ENCODE measurements around the gene NOVA2.
A peak's percentile ranks its signal among the peaks of the same experiment; 100 is the strongest.

Gene NOVA2

GRCh38 chr19:46015687-46016425 lies 42.2 kb upstream of the NOVA2 start:
- peak; percentile 52 for ATAC-seq (replicated peaks; ENCODE audit: extremely low read depth, poor library complexity, severe bottlenecking)
- Mint-ChIP-seq H3K27ac (ENCODE audit: low read depth) (peak overlapping the region; percentile 62), H3K36me3 (ENCODE audit: insufficient read depth) (peaks cover 3% of the 10 kb centered on the region), H3K4me3 (peak overlapping the region; percentile 81), H3K9me3 (no peaks in the 10 kb centered on the region), H3K4me1 (peaks cover 21% of the 10 kb centered on the region), H3K27me3 (peaks cover 8% of the 10 kb centered on the region)
- DNase-seq (ENCODE audit: low spot score in 2 of 2): peak in 1 of 2 donors; percentile 18

GRCh38 chr19:46014941-46015686 lies 41.4 kb upstream of the NOVA2 start:
- Mint-ChIP-seq H3K27ac (ENCODE audit: low read depth) (no peak overlapping the region), H3K4me1 (peaks cover 21% of the 10 kb centered on the region), H3K4me3 (peak overlapping the region; percentile 81), H3K9me3 (no peaks in the 10 kb centered on the region), H3K27me3 (peaks cover 8% of the 10 kb centered on the region), H3K36me3 (ENCODE audit: insufficient read depth) (peaks cover 5% of the 10 kb centered on the region)
- DNase-seq (ENCODE audit: low spot score in 2 of 2) (no peak), ATAC-seq (replicated peaks; ENCODE audit: extremely low read depth, poor library complexity, severe bottlenecking) (peak; percentile 25)

GRCh38 chr19:46014534-46014933 lies 40.9 kb upstream of the NOVA2 start:
- Mint-ChIP-seq H3K27ac (ENCODE audit: low read depth) (no peak overlapping the region), H3K27me3 (peaks cover 8% of the 10 kb centered on the region), H3K4me1 (peaks cover 27% of the 10 kb centered on the region), H3K9me3 (no peaks in the 10 kb centered on the region), H3K4me3 (peak overlapping the region; percentile 70), H3K36me3 (ENCODE audit: insufficient read depth) (peaks cover 6% of the 10 kb centered on the region)
- ATAC-seq (replicated peaks; ENCODE audit: extremely low read depth, poor library complexity, severe bottlenecking) (no peak), DNase-seq (ENCODE audit: low spot score in 2 of 2) (no peak)

- Mint-ChIP-seq H3K9me3 (no peaks in the 10 kb centered on the region), H3K4me3 (no peak overlapping the region), H3K4me1 (peaks cover 10% of the 10 kb centered on the region), H3K36me3 (ENCODE audit: insufficient read depth) (peaks cover 8% of the 10 kb centered on the region), H3K27me3 (no peaks in the 10 kb centered on the region), H3K27ac (ENCODE audit: low read depth) (no peak overlapping the region)
- peak; percentile 42 to 56 for DNase-seq (ENCODE audit: low spot score in 2 of 2)
- peak; percentile 36 for ATAC-seq (replicated peaks; ENCODE audit: extremely low read depth, poor library complexity, severe bottlenecking)
These were observed 36.2 kb upstream of the NOVA2 start for GRCh38 chr19:46009530-46010510.

- ATAC-seq (replicated peaks; ENCODE audit: extremely low read depth, poor library complexity, severe bottlenecking) (no peak), DNase-seq (ENCODE audit: low spot score in 2 of 2) (no peak)
- Mint-ChIP-seq H3K4me1 (peaks cover 6% of the 10 kb centered on the region), H3K4me3 (no peak overlapping the region), H3K36me3 (ENCODE audit: insufficient read depth) (peaks cover 6% of the 10 kb centered on the region), H3K9me3 (no peaks in the 10 kb centered on the region), H3K27ac (ENCODE audit: low read depth) (no peak overlapping the region), H3K27me3 (no peaks in the 10 kb centered on the region)
These were observed 32.7 kb upstream of the NOVA2 start for GRCh38 chr19:46006411-46006810.

GRCh38 chr19:46002678-46003275 lies 29.1 kb upstream of the NOVA2 start:
- Mint-ChIP-seq H3K27me3 (peaks cover 12% of the 10 kb centered on the region), H3K4me3 (no peak overlapping the region), H3K9me3 (no peaks in the 10 kb centered on the region), H3K27ac (ENCODE audit: low read depth) (no peak overlapping the region), H3K36me3 (ENCODE audit: insufficient read depth) (peaks cover 6% of the 10 kb centered on the region), H3K4me1 (peaks cover 28% of the 10 kb centered on the region)
- DNase-seq (ENCODE audit: low spot score in 2 of 2): no peak
- no peak for ATAC-seq (replicated peaks; ENCODE audit: extremely low read depth, poor library complexity, severe bottlenecking)

GRCh38 chr19:46000491-46001246 lies 27.0 kb upstream of the NOVA2 start:
- Mint-ChIP-seq H3K4me1 (peaks cover 28% of the 10 kb centered on the region), H3K27me3 (peaks cover 12% of the 10 kb centered on the region), H3K4me3 (peak overlapping the region; percentile 64), H3K27ac (ENCODE audit: low read depth) (peak overlapping the region; percentile 84), H3K36me3 (ENCODE audit: insufficient read depth) (peaks cover 5% of the 10 kb centered on the region), H3K9me3 (no peaks in the 10 kb centered on the region)
- DNase-seq (ENCODE audit: low spot score in 2 of 2) (peak in 1 of 2 donors; percentile 37), ATAC-seq (replicated peaks; ENCODE audit: extremely low read depth, poor library complexity, severe bottlenecking) (peak; percentile 96)

GRCh38 chr19:45999653-46000121 lies 26.0 kb upstream of the NOVA2 start:
- DNase-seq (ENCODE audit: low spot score in 2 of 2) (no peak), ATAC-seq (replicated peaks; ENCODE audit: extremely low read depth, poor library complexity, severe bottlenecking) (no peak)
- Mint-ChIP-seq H3K4me3 (peak overlapping the region; percentile 64), H3K4me1 (peaks cover 28% of the 10 kb centered on the region), H3K27me3 (peaks cover 12% of the 10 kb centered on the region), H3K36me3 (ENCODE audit: insufficient read depth) (peaks cover 5% of the 10 kb centered on the region), H3K27ac (ENCODE audit: low read depth) (no peak overlapping the region), H3K9me3 (no peaks in the 10 kb centered on the region)

- peaks cover 28% of the 10 kb centered on the region for H3K4me1 Mint-ChIP-seq
- no peak overlapping the region for H3K4me3 Mint-ChIP-seq
- H3K27me3 Mint-ChIP-seq: peaks cover 12% of the 10 kb centered on the region
- DNase-seq (ENCODE audit: low spot score in 2 of 2) (no peak), ATAC-seq (replicated peaks; ENCODE audit: extremely low read depth, poor library complexity, severe bottlenecking) (no peak)
- no peaks in the 10 kb centered on the region for H3K9me3 Mint-ChIP-seq
- no peak overlapping the region for H3K27ac Mint-ChIP-seq (ENCODE audit: low read depth)
- peaks cover 5% of the 10 kb centered on the region for H3K36me3 Mint-ChIP-seq (ENCODE audit: insufficient read depth)
These were observed 25.2 kb upstream of the NOVA2 start for GRCh38 chr19:45998834-45999233.

GRCh38 chr19:45996933-45997332 lies 23.3 kb upstream of the NOVA2 start:
- ATAC-seq (replicated peaks; ENCODE audit: extremely low read depth, poor library complexity, severe bottlenecking) (no peak), DNase-seq (ENCODE audit: low spot score in 2 of 2) (no peak)
- Mint-ChIP-seq H3K4me3 (no peak overlapping the region), H3K36me3 (ENCODE audit: insufficient read depth) (peaks cover 5% of the 10 kb centered on the region), H3K9me3 (no peaks in the 10 kb centered on the region), H3K27ac (ENCODE audit: low read depth) (peak overlapping the region; percentile 56), H3K27me3 (peaks cover 12% of the 10 kb centered on the region), H3K4me1 (peaks cover 28% of the 10 kb centered on the region)

- peak overlapping the region; percentile 56 for H3K27ac Mint-ChIP-seq (ENCODE audit: low read depth)
- DNase-seq (ENCODE audit: low spot score in 2 of 2) (no peak), ATAC-seq (replicated peaks; ENCODE audit: extremely low read depth, poor library complexity, severe bottlenecking) (no peak)
- H3K27me3 Mint-ChIP-seq: peaks cover 13% of the 10 kb centered on the region
- peaks cover 5% of the 10 kb centered on the region for H3K36me3 Mint-ChIP-seq (ENCODE audit: insufficient read depth)
- H3K4me3 Mint-ChIP-seq: no peak overlapping the region
- peaks cover 24% of the 10 kb centered on the region for H3K4me1 Mint-ChIP-seq
- H3K9me3 Mint-ChIP-seq: no peaks in the 10 kb centered on the region
These were observed 22.2 kb upstream of the NOVA2 start for GRCh38 chr19:45995715-45996385.

Data from central memory CD8-positive, alpha-beta T cell (primary cell).